Activated naive CD8-positive, alpha-beta T cell treated with anti-CD3 and anti-CD28 coated beads, Interleukin-2, amount 10 ng/mL, durations not matched to agents 7 days and 5 days (primary cell): ENCODE data around the gene PLCH2. TPM values are rescaled to one million over a fixed set of nuclear protein-coding genes. Genes with fewer than 3 reads are reported as not detected.

ENCODE experiments used
- ATAC-seq: fragments of 150-1000 bp; cut with Tn5 transposase; one replicate; pipeline ENCODE4 v1.10.0; 2021; ENCODE audit warnings: low read depth, moderate library complexity
- POLR2A ChIA-PET: fragments of 350-600 bp; sonication (Branson Sonifier 250); formaldehyde crosslinking; loops from one replicate; lab custom pipeline; 2021; ENCODE audit warnings: antibody characterized with exemption; lab: Charles Lee
- DNase-seq: peaks from one replicate; pipeline ENCODE4 v3.0.0; 2021
- H3K27ac Mint-ChIP-seq: one replicate; pipeline ENCODE4 v1.8.0; 2022; ENCODE audit warnings: mild to moderate bottlenecking, mixed read lengths
- H3K27me3 Mint-ChIP-seq: one replicate; pipeline ENCODE4 v1.8.0; 2022; ENCODE audit warnings: mild to moderate bottlenecking, moderate library complexity, mixed read lengths
- H3K36me3 Mint-ChIP-seq: one replicate; pipeline ENCODE4 v1.8.0; 2021; ENCODE audit warnings: mild to moderate bottlenecking, mixed read lengths
- H3K4me1 Mint-ChIP-seq: one replicate; pipeline ENCODE4 v1.8.0; 2021; ENCODE audit warnings: mixed read lengths
- H3K4me3 Mint-ChIP-seq: one replicate; pipeline ENCODE4 v1.8.0; 2022; ENCODE audit warnings: mild to moderate bottlenecking, moderate library complexity, mixed read lengths
- H3K9me3 Mint-ChIP-seq: one replicate; pipeline ENCODE4 v1.8.0; 2021; ENCODE audit warnings: mixed read lengths
- total RNA-seq, 2 experiments: library from RNA; stranded (reverse); gene quantifications; one replicate each; pipeline ENCODE4 v1.2.3, GENCODE V29; 2021

PLCH2 gene
- total RNA-seq, 2 experiments from 2014 or later = 28.2 to 30.3 TPM

GRCh38 chr1:2445162-2445822 lies 30.8 kb upstream of the PLCH2 start:
- Mint-ChIP-seq H3K9me3 (no peaks in the 10 kb centered on the region), H3K27ac (no peak overlapping the region), H3K4me1 (no peaks in the 10 kb centered on the region), H3K36me3 (no peaks in the 10 kb centered on the region), H3K4me3 (no peak overlapping the region), H3K27me3 (peaks cover 11% of the 10 kb centered on the region)
- ATAC-seq (no peak), DNase-seq (no peak)
- POLR2A ChIA-PET = interaction anchor here (0.7 kb wide), 1 partner anchor 80 kb away, joined by 3 read pairs; no protein-coding TSS in a partner anchor

GRCh38 chr1:2445823-2446215 lies 30.3 kb upstream of the PLCH2 start:
- ATAC-seq (no peak), DNase-seq (no peak)
- peaks cover 11% of the 10 kb centered on the region for H3K27me3 Mint-ChIP-seq
- POLR2A ChIA-PET = interaction anchor here (0.7 kb wide), 1 partner anchor 79 kb away, joined by 3 read pairs; no protein-coding TSS in a partner anchor
- H3K36me3 Mint-ChIP-seq = no peaks in the 10 kb centered on the region
- no peak overlapping the region for H3K4me3 Mint-ChIP-seq
- H3K4me1 Mint-ChIP-seq = no peaks in the 10 kb centered on the region
- H3K27ac Mint-ChIP-seq = no peak overlapping the region
- no peaks in the 10 kb centered on the region for H3K9me3 Mint-ChIP-seq

GRCh38 chr1:2446394-2446793 lies 29.7 kb upstream of the PLCH2 start:
- DNase-seq = no peak
- Mint-ChIP-seq H3K4me1 (no peaks in the 10 kb centered on the region), H3K9me3 (no peaks in the 10 kb centered on the region), H3K4me3 (no peak overlapping the region), H3K27ac (no peak overlapping the region), H3K36me3 (no peaks in the 10 kb centered on the region), H3K27me3 (peaks cover 11% of the 10 kb centered on the region)
- no peak for ATAC-seq
- POLR2A ChIA-PET = interaction anchor here (1.1 kb wide), 1 partner anchor 102 kb away, joined by 3 read pairs; no protein-coding TSS in a partner anchor

GRCh38 chr1:2446861-2447260 lies 29.2 kb upstream of the PLCH2 start:
- Mint-ChIP-seq H3K27me3 (peaks cover 11% of the 10 kb centered on the region), H3K27ac (no peak overlapping the region), H3K4me3 (no peak overlapping the region), H3K9me3 (no peaks in the 10 kb centered on the region), H3K36me3 (no peaks in the 10 kb centered on the region), H3K4me1 (no peaks in the 10 kb centered on the region)
- ATAC-seq (no peak), DNase-seq (no peak)
- POLR2A ChIA-PET = interaction anchor here (1.1 kb wide), 1 partner anchor 101 kb away, joined by 3 read pairs; no protein-coding TSS in a partner anchor

GRCh38 chr1:2447276-2448097 lies 28.6 kb upstream of the PLCH2 start:
- no peak overlapping the region for H3K4me3 Mint-ChIP-seq
- H3K36me3 Mint-ChIP-seq = no peaks in the 10 kb centered on the region
- H3K27ac Mint-ChIP-seq = no peak overlapping the region
- DNase-seq (no peak), ATAC-seq (no peak)
- H3K9me3 Mint-ChIP-seq = no peaks in the 10 kb centered on the region
- peaks cover 10% of the 10 kb centered on the region for H3K27me3 Mint-ChIP-seq
- H3K4me1 Mint-ChIP-seq = no peaks in the 10 kb centered on the region
- POLR2A ChIA-PET = interaction anchor here (1.1 kb wide), 1 partner anchor 101 kb away, joined by 3 read pairs; no protein-coding TSS in a partner anchor

- DNase-seq = no peak
- POLR2A ChIA-PET = no interaction called here
- peaks cover 6% of the 10 kb centered on the region for H3K27me3 Mint-ChIP-seq
- H3K4me3 Mint-ChIP-seq = no peak overlapping the region
- no peaks in the 10 kb centered on the region for H3K36me3 Mint-ChIP-seq
- ATAC-seq = no peak
- no peaks in the 10 kb centered on the region for H3K9me3 Mint-ChIP-seq
- H3K27ac Mint-ChIP-seq = no peak overlapping the region
- no peaks in the 10 kb centered on the region for H3K4me1 Mint-ChIP-seq
Observed at GRCh38 chr1:2448098-2448445, 28.0 kb upstream of the PLCH2 start.

GRCh38 chr1:2449636-2450454 lies 26.2 kb upstream of the PLCH2 start:
- ATAC-seq = no peak

GRCh38 chr1:2451741-2452140 lies 24.3 kb upstream of the PLCH2 start:
- DNase-seq = no peak
- no peak overlapping the region for H3K27ac Mint-ChIP-seq
- no peaks in the 10 kb centered on the region for H3K36me3 Mint-ChIP-seq
- no peak for ATAC-seq
- H3K4me1 Mint-ChIP-seq = no peaks in the 10 kb centered on the region
- H3K4me3 Mint-ChIP-seq = no peak overlapping the region
- no peaks in the 10 kb centered on the region for H3K27me3 Mint-ChIP-seq
- POLR2A ChIA-PET = no interaction called here
- H3K9me3 Mint-ChIP-seq = no peaks in the 10 kb centered on the region

More at GRCh38 chr1:2449636-2450454, 26.2 kb upstream of the PLCH2 start:
- H3K4me3 Mint-ChIP-seq = no peak overlapping the region
- no peaks in the 10 kb centered on the region for H3K36me3 Mint-ChIP-seq
- DNase-seq = no peak
- POLR2A ChIA-PET = no interaction called here
- no peak overlapping the region for H3K27ac Mint-ChIP-seq
- no peaks in the 10 kb centered on the region for H3K9me3 Mint-ChIP-seq
- H3K27me3 Mint-ChIP-seq = peaks cover 6% of the 10 kb centered on the region
- no peaks in the 10 kb centered on the region for H3K4me1 Mint-ChIP-seq

GRCh38 chr1:2452201-2452931 lies 23.7 kb upstream of the PLCH2 start:
- ATAC-seq = no peak
- POLR2A ChIA-PET = no interaction called here
- H3K4me1 Mint-ChIP-seq = no peaks in the 10 kb centered on the region
- H3K27ac Mint-ChIP-seq = no peak overlapping the region
- H3K27me3 Mint-ChIP-seq = no peaks in the 10 kb centered on the region
- H3K4me3 Mint-ChIP-seq = no peak overlapping the region
- no peaks in the 10 kb centered on the region for H3K9me3 Mint-ChIP-seq
- no peaks in the 10 kb centered on the region for H3K36me3 Mint-ChIP-seq
- no peak for DNase-seq

GRCh38 chr1:2452932-2453315 lies 23.2 kb upstream of the PLCH2 start:
- Mint-ChIP-seq H3K27me3 (no peaks in the 10 kb centered on the region), H3K9me3 (no peaks in the 10 kb centered on the region), H3K4me3 (no peak overlapping the region), H3K4me1 (no peaks in the 10 kb centered on the region), H3K36me3 (no peaks in the 10 kb centered on the region), H3K27ac (no peak overlapping the region)
- POLR2A ChIA-PET = no interaction called here
- ATAC-seq (no peak), DNase-seq (no peak)

GRCh38 chr1:2454227-2454626 lies 21.9 kb upstream of the PLCH2 start:
- Mint-ChIP-seq H3K27ac (no peak overlapping the region), H3K36me3 (no peaks in the 10 kb centered on the region), H3K27me3 (no peaks in the 10 kb centered on the region), H3K4me1 (no peaks in the 10 kb centered on the region), H3K9me3 (no peaks in the 10 kb centered on the region), H3K4me3 (no peak overlapping the region)
- ATAC-seq (no peak), DNase-seq (no peak)
- POLR2A ChIA-PET = interaction anchor here (1.1 kb wide), 1 partner anchor 38 kb away, joined by 3 read pairs; no protein-coding TSS in a partner anchor

- ATAC-seq (no peak), DNase-seq (no peak)
- H3K9me3 Mint-ChIP-seq = no peaks in the 10 kb centered on the region
- no peaks in the 10 kb centered on the region for H3K27me3 Mint-ChIP-seq
- H3K27ac Mint-ChIP-seq = no peak overlapping the region
- no peak overlapping the region for H3K4me3 Mint-ChIP-seq
- POLR2A ChIA-PET = no interaction called here
- H3K36me3 Mint-ChIP-seq = no peaks in the 10 kb centered on the region
- H3K4me1 Mint-ChIP-seq = no peaks in the 10 kb centered on the region
Observed at GRCh38 chr1:2455757-2456156, 20.3 kb upstream of the PLCH2 start.

- Mint-ChIP-seq H3K27ac (no peak overlapping the region), H3K36me3 (no peaks in the 10 kb centered on the region), H3K9me3 (no peaks in the 10 kb centered on the region), H3K4me1 (no peaks in the 10 kb centered on the region), H3K27me3 (no peaks in the 10 kb centered on the region), H3K4me3 (no peak overlapping the region)
- DNase-seq (no peak), ATAC-seq (no peak)
- POLR2A ChIA-PET = no interaction called here
Observed at GRCh38 chr1:2457444-2457843, 18.6 kb upstream of the PLCH2 start.
